Hematopoietic multipotent progenitor cell treated with erythropoietin and hydrocortisone succinate and interleukin-3 and kit ligand, for 8 days (in vitro differentiated cells): ENCODE measurements around the gene FGF14.

Experiments used
- DNase-seq: peaks from one replicate; pipeline ENCODE4 v3.0.0-alpha.2; 2015

The FGF14 gene

GRCh38 chr13:101752432-101752831, 649.4 kb downstream of the FGF14 start:
- no peak for DNase-seq

- DNase-seq = peak; percentile 21
These were observed 650.4 kb downstream of the FGF14 start for GRCh38 chr13:101751488-101751887.

GRCh38 chr13:101749584-101749983, 652.3 kb downstream of the FGF14 start:
- DNase-seq = no peak

- DNase-seq = no peak
These were observed 654.8 kb downstream of the FGF14 start for GRCh38 chr13:101747039-101747438.

GRCh38 chr13:101746513-101746912, 655.3 kb downstream of the FGF14 start:
- no peak for DNase-seq

- no peak for DNase-seq
These were observed 662.3 kb downstream of the FGF14 start for GRCh38 chr13:101739382-101740178.

GRCh38 chr13:101738336-101738735, 663.5 kb downstream of the FGF14 start:
- DNase-seq = no peak

- DNase-seq = no peak
These were observed 665.3 kb downstream of the FGF14 start for GRCh38 chr13:101736566-101736965.

GRCh38 chr13:101730420-101731000, 671.3 kb downstream of the FGF14 start:
- DNase-seq = no peak

- DNase-seq = no peak
These were observed 673.2 kb downstream of the FGF14 start for GRCh38 chr13:101728615-101729014.

GRCh38 chr13:101728021-101728420, 673.8 kb downstream of the FGF14 start:
- DNase-seq = no peak

GRCh38 chr13:101727118-101727517, 674.7 kb downstream of the FGF14 start:
- no peak for DNase-seq

- no peak for DNase-seq
These were observed 675.2 kb downstream of the FGF14 start for GRCh38 chr13:101726681-101727080.

- DNase-seq = no peak
These were observed 683.4 kb downstream of the FGF14 start for GRCh38 chr13:101718496-101718895.

- no peak for DNase-seq
These were observed 684.5 kb downstream of the FGF14 start for GRCh38 chr13:101717353-101717752.

GRCh38 chr13:101714195-101714594, 687.7 kb downstream of the FGF14 start:
- DNase-seq = no peak

- DNase-seq = no peak
These were observed 689.9 kb downstream of the FGF14 start for GRCh38 chr13:101712026-101712348.

GRCh38 chr13:101711307-101712025, 690.4 kb downstream of the FGF14 start:
- no peak for DNase-seq

- DNase-seq = no peak
These were observed 691.9 kb downstream of the FGF14 start for GRCh38 chr13:101709952-101710351.

- DNase-seq = no peak
These were observed 693.7 kb downstream of the FGF14 start for GRCh38 chr13:101708115-101708514.

GRCh38 chr13:101707659-101708058, 694.2 kb downstream of the FGF14 start:
- DNase-seq = no peak

GRCh38 chr13:101706651-101707050, 695.2 kb downstream of the FGF14 start:
- DNase-seq = peak; percentile 24

GRCh38 chr13:101703838-101704237, 698.0 kb downstream of the FGF14 start:
- DNase-seq = no peak

GRCh38 chr13:101703081-101703480, 698.8 kb downstream of the FGF14 start:
- no peak for DNase-seq
